GM10266 (cell line): Measurements from ENCODE around the gene KREMEN2.

Experiments used
- DNase-seq: peaks from one replicate; pipeline ENCODE4 v3.0.0; 2012; ENCODE audit errors: extremely low spot score
- CTCF ChIP-seq: IDR thresholded peaks from 2 replicates; pipeline ENCODE4 v1.5.1; 2012; ENCODE audit warnings: mild to moderate bottlenecking, low read depth; ENCODE audit not compliant: control insufficient read depth, insufficient read depth; ENCODE audit errors: missing control alignments

KREMEN2 gene

GRCh38 chr16:2963723-2964474 lies at the start of gene KREMEN2:
Gene KREMEN2, plus strand, starts transcription at chr16:2964275. Its CDS starts 246 bp downstream, at chr16:2964521.
- TF ChIP-seq CTCF, result no peak
- DNase-seq, result peak; percentile 76

GRCh38 chr16:2915196-2915929 lies 48.7 kb upstream of the KREMEN2 start:
- TF ChIP-seq CTCF, result no peak
- no peak for DNase-seq

GRCh38 chr16:2919511-2920255 lies 44.4 kb upstream of the KREMEN2 start:
- TF ChIP-seq CTCF, result peak; percentile 89
- DNase-seq, result peak; percentile 64

GRCh38 chr16:2923481-2923880 lies 40.6 kb upstream of the KREMEN2 start:
- no peak for DNase-seq
- no peak for TF ChIP-seq CTCF

GRCh38 chr16:2924901-2925755 lies 38.9 kb upstream of the KREMEN2 start:
- no peak for TF ChIP-seq CTCF
- no peak for DNase-seq

GRCh38 chr16:2925951-2926649 lies 38.0 kb upstream of the KREMEN2 start:
- no peak for TF ChIP-seq CTCF
- DNase-seq, result no peak
